LNCAP (cell line): ENCODE results near the gene ADRA2B.

ENCODE experiments used
- CTCF ChIP-seq: fragments of 450-650 bp; IDR thresholded peaks from 2 replicates; pipeline ENCODE4 v1.5.1; 2017; ENCODE audit warnings: mild to moderate bottlenecking

ADRA2B gene

GRCh38 chr2:96129528-96130120, 13.3 kb upstream of the ADRA2B start:
- no peak for TF ChIP-seq CTCF

- TF ChIP-seq CTCF: no peak
Measured at GRCh38 chr2:96128456-96128855, 12.1 kb upstream of the ADRA2B start.

- TF ChIP-seq CTCF: no peak
Measured at GRCh38 chr2:96124406-96125265, 8.3 kb upstream of the ADRA2B start.

GRCh38 chr2:96123936-96124335, 7.6 kb upstream of the ADRA2B start:
- no peak for TF ChIP-seq CTCF

- no peak for TF ChIP-seq CTCF
Measured at GRCh38 chr2:96123290-96123689, 6.9 kb upstream of the ADRA2B start.

- no peak for TF ChIP-seq CTCF
Measured at GRCh38 chr2:96122391-96122790, 6.0 kb upstream of the ADRA2B start.

GRCh38 chr2:96121414-96121813, 5.0 kb upstream of the ADRA2B start:
- TF ChIP-seq CTCF: no peak
